Liver (tissue), 9 donors: ENCODE results near the gene NPEPL1. TPM values are rescaled to one million over a fixed set of nuclear protein-coding genes. Genes with fewer than 3 reads are reported as not detected.

ENCODE experiments used
- DNase-seq: peaks from one replicate; pipeline ENCODE4 v3.0.0-alpha.2; 2017; ENCODE audit warnings: low spot score
- H3K27ac ChIP-seq, 2 donors: one replicate each; pipeline ENCODE4 v1.7.0; 2013; ENCODE audit warnings: inconsistent platforms in 2 of 2, low read length in 2 of 2, control low read depth in 1 of 2, low read depth in 1 of 2, mild to moderate bottlenecking in 1 of 2
- H3K27me3 ChIP-seq, 4 donors: one replicate each; pipeline versions ENCODE4 v1.6.1 to v1.7.0; 2013; ENCODE audit warnings: low read length in 3 of 4, inconsistent platforms in 1 of 4, mild to moderate bottlenecking in 1 of 4, moderate library complexity in 1 of 4; ENCODE audit not compliant: control insufficient read depth in 4 of 4, insufficient read depth in 4 of 4
- H3K36me3 ChIP-seq, 4 donors: one replicate each; pipeline versions ENCODE4 v1.6.1 to v1.7.0; 2013; ENCODE audit warnings: low read length in 3 of 4, mild to moderate bottlenecking in 3 of 4, low read depth in 1 of 4, moderate library complexity in 1 of 4; ENCODE audit not compliant: control insufficient read depth in 4 of 4, insufficient read depth in 3 of 4
- H3K4me1 ChIP-seq, 4 donors: one replicate each; pipeline versions ENCODE4 v1.6.1 to v1.7.0; 2013; ENCODE audit warnings: low read length in 3 of 4, mild to moderate bottlenecking in 3 of 4, moderate library complexity in 1 of 4; ENCODE audit not compliant: control insufficient read depth in 4 of 4, insufficient read depth in 4 of 4
- H3K4me3 ChIP-seq, 3 donors: one replicate each; pipeline versions ENCODE4 v1.6.1 to v1.7.0; 2013; ENCODE audit warnings: low read length in 3 of 3, control low read depth in 1 of 3, low read depth in 1 of 3, mild to moderate bottlenecking in 1 of 3
- H3K9ac ChIP-seq, 2 donors: one replicate each; pipeline ENCODE4 v1.7.0; 2013; ENCODE audit warnings: low read length in 2 of 2, mild to moderate bottlenecking in 2 of 2, moderate library complexity in 2 of 2, control low read depth in 1 of 2, low read depth in 1 of 2
- H3K9me3 ChIP-seq, 4 donors: one replicate each; pipeline versions ENCODE4 v1.6.1 to v1.7.0; 2013; ENCODE audit warnings: low read length in 3 of 4; ENCODE audit not compliant: control insufficient read depth in 4 of 4
- CTCF ChIP-seq: fragments of 150-350 bp; IDR thresholded peaks from 2 replicates; pipeline ENCODE4 v1.5.1; 2017; ENCODE audit warnings: improper control_type of control experiment, low read depth, low read length; ENCODE audit not compliant: missing input control
- EGR1 ChIP-seq, 2 donors: IDR thresholded peaks; 2 replicates each; pipeline ENCODE4 v1.6.1; 2016 to 2018; ENCODE audit warnings: antibody characterized with exemption in 2 of 2, low read depth in 2 of 2
- FOXA1 ChIP-seq: IDR thresholded peaks from 2 replicates; pipeline ENCODE4 v1.6.1; 2016; ENCODE audit warnings: antibody characterized with exemption
- FOXA2 ChIP-seq: IDR thresholded peaks from 2 replicates; pipeline ENCODE4 v1.6.1; 2016; ENCODE audit warnings: antibody characterized with exemption
- GABPA ChIP-seq, 2 donors: IDR thresholded peaks in 1 of 2; conservative IDR thresholded peaks in 1 of 2; 2 replicates each; pipeline ENCODE4 v1.6.1; 2016; ENCODE audit warnings: antibody characterized with exemption in 2 of 2, mild to moderate bottlenecking in 1 of 2, moderate library complexity in 1 of 2
- HNF4A ChIP-seq, 2 donors: conservative IDR thresholded peaks; 2 replicates each; pipeline ENCODE4 v1.6.1; 2016; ENCODE audit warnings: antibody characterized with exemption in 2 of 2, mild to moderate bottlenecking in 2 of 2
- HNF4G ChIP-seq: IDR thresholded peaks from 2 replicates; pipeline ENCODE4 v1.6.1; 2016; ENCODE audit warnings: antibody characterized with exemption
- JUND ChIP-seq, 2 donors: IDR thresholded peaks; 2 replicates each; pipeline ENCODE4 v1.6.1; 2016; ENCODE audit warnings: antibody characterized with exemption in 2 of 2
- NR2F2 ChIP-seq: IDR thresholded peaks from 2 replicates; pipeline ENCODE4 v1.6.1; 2016; ENCODE audit warnings: antibody characterized with exemption
- RXRA ChIP-seq, 2 donors: IDR thresholded peaks; 2 replicates each; pipeline ENCODE4 v1.6.1; 2017 to 2018; ENCODE audit warnings: antibody characterized with exemption in 2 of 2, mild to moderate bottlenecking in 1 of 2
- SP1 ChIP-seq: IDR thresholded peaks from 2 replicates; pipeline ENCODE4 v1.6.1; 2018; ENCODE audit warnings: antibody characterized with exemption, mild to moderate bottlenecking
- TAF1 ChIP-seq: conservative IDR thresholded peaks from 2 replicates; pipeline ENCODE4 v1.6.1; 2016; ENCODE audit warnings: antibody characterized with exemption, mild to moderate bottlenecking
- YY1 ChIP-seq: IDR thresholded peaks from 2 replicates; pipeline ENCODE4 v1.6.1; 2016; ENCODE audit warnings: antibody characterized with exemption, mild to moderate bottlenecking
- WGBS: extraction: QIAGEN DNeasy Blood & Tissue Kit; methylation state at CpG from one replicate; pipeline ENCODE4 v1.1.7; 2013; 5-methylcytosine and 5-hydroxymethylcytosine counted together
- polyA plus RNA-seq, 2 donors: library from polyadenylated mRNA; stranded (reverse) in 1 of 2; unstranded in 1 of 2; fragments of 200-250 nt in 1 of 2; fragments of >200 nt in 1 of 2; fragmentation: Nextera tagmentation in 1 of 2; extraction: Ambion mirVana in 1 of 2; gene quantifications; one replicate each; pipeline versions ENCODE4 v1.2.1 to v1.2.3, GENCODE V29; 2013 to 2015
- total RNA-seq, 2 donors: library from RNA; depleted of rRNA; stranded (reverse); fragments of >200 nt; gene quantifications; one replicate each; pipeline ENCODE4 v1.2.3, GENCODE V29; 2014
- donor health status: healthy.
- donor health status: healthy.
- donor health status: healthy.
- donor health status: healthy.
- donor health status: healthy.

Gene NPEPL1
- total and polyA plus RNA-seq, 4 donors: 8.0 to 13.3 (median 10.9) TPM

- Histone ChIP-seq H3K27me3 (peaks cover 0 to 8% (median 0%) of the 10 kb centered on the region in 4 donors), H3K9me3 (no peaks in the 10 kb centered on the region), H3K36me3 (no peaks in the 10 kb centered on the region), H3K27ac (no peak overlapping the region), H3K4me3 (no peak overlapping the region), H3K9ac (no peak overlapping the region), H3K4me1 (peaks cover 0 to 2% (median 0%) of the 10 kb centered on the region in 4 donors)
- 89% methylated on average over 6 of the region's 6 CpGs for WGBS
- TF ChIP-seq HNF4A (conservative IDR thresholded peaks at IDR 0.05) (no peak), YY1 (no peak), SP1 (no peak), FOXA1 (no peak), CTCF (no peak), HNF4G (no peak), TAF1 (no peak), EGR1 (IDR thresholded peaks at IDR 0.05; ENCODE audit: low read depth in 2 of 2) (no peak), GABPA (IDR thresholded peaks at IDR 0.05 in 1 of 2, conservative IDR thresholded peaks at IDR 0.05 in 1 of 2) (no peak), RXRA (IDR thresholded peaks at IDR 0.05) (no peak), FOXA2 (no peak)
- DNase-seq: no peak
These were observed 60.0 kb downstream of the NPEPL1 start for GRCh38 chr20:58752565-58752964.

- Histone ChIP-seq H3K27me3 (peaks cover 0 to 5% (median 0%) of the 10 kb centered on the region in 4 donors), H3K36me3 (no peaks in the 10 kb centered on the region), H3K9ac (no peak overlapping the region), H3K9me3 (no peaks in the 10 kb centered on the region), H3K27ac (no peak overlapping the region), H3K4me3 (no peak overlapping the region), H3K4me1 (peaks cover 0 to 2% (median 0%) of the 10 kb centered on the region in 4 donors)
- 67% methylated on average over 14 of the region's 14 CpGs for WGBS
- no peak for TF ChIP-seq CTCF
- TF ChIP-seq HNF4A (conservative IDR thresholded peaks at IDR 0.05): no peak
- no peak for TF ChIP-seq HNF4G
- TF ChIP-seq YY1: no peak
- TF ChIP-seq SP1: no peak
- no peak for TF ChIP-seq TAF1
- TF ChIP-seq GABPA (IDR thresholded peaks at IDR 0.05 in 1 of 2, conservative IDR thresholded peaks at IDR 0.05 in 1 of 2): no peak
- TF ChIP-seq NR2F2: no peak
- no peak for TF ChIP-seq RXRA (IDR thresholded peaks at IDR 0.05)
- no peak for TF ChIP-seq EGR1 (IDR thresholded peaks at IDR 0.05; ENCODE audit: low read depth in 2 of 2)
- TF ChIP-seq JUND (IDR thresholded peaks at IDR 0.05): no peak
- DNase-seq: no peak
These were observed 60.8 kb downstream of the NPEPL1 start for GRCh38 chr20:58753267-58753921.
